Fibroblast of lung (primary cell): Measurements from ENCODE around the gene OSBPL1A. TPM values are rescaled to one million over a fixed set of nuclear protein-coding genes. Genes with fewer than 3 reads are reported as not detected.

Source experiments
- DNase-seq, 2 donors: peaks; one replicate each; pipeline versions ENCODE4 v3.0.0 to v3.0.0-alpha.2; 2010; ENCODE audit warnings: low read depth in 2 of 2
- H2AFZ ChIP-seq: 2 replicates; pipeline ENCODE4 v1.5.1; 2012; ENCODE audit warnings: low read length, control low read depth, inconsistent platforms
- H3K27ac ChIP-seq: 2 replicates; pipeline ENCODE4 v1.5.1; 2011; ENCODE audit warnings: low read length, control low read depth; ENCODE audit not compliant: insufficient read depth
- H3K27me3 ChIP-seq: 2 replicates; pipeline ENCODE4 v1.5.1; 2011; ENCODE audit warnings: mild to moderate bottlenecking, low read length; ENCODE audit not compliant: control insufficient read depth, insufficient read depth
- H3K36me3 ChIP-seq: 2 replicates; pipeline ENCODE4 v1.5.1; 2011; ENCODE audit warnings: low read length; ENCODE audit not compliant: control insufficient read depth, insufficient read depth
- H3K4me1 ChIP-seq: 2 replicates; pipeline ENCODE4 v1.5.1; 2011; ENCODE audit warnings: low read length; ENCODE audit not compliant: control insufficient read depth, insufficient read depth; ENCODE audit errors: extremely low read depth
- H3K4me2 ChIP-seq: 2 replicates; pipeline ENCODE4 v1.5.1; 2011; ENCODE audit warnings: low read length, control low read depth; ENCODE audit not compliant: insufficient read depth; ENCODE audit errors: extremely low read depth
- H3K4me3 ChIP-seq, 4 experiments: fragments of 200-600 bp in 1 of 4; sonication (generic) in 1 of 4; replicated peaks in 1 of 4; 2 replicates each; pipeline ENCODE4 v1.5.1; 2011 to 2016; ENCODE audit warnings: low read length in 4 of 4, low read depth in 3 of 4, mild to moderate bottlenecking in 3 of 4, control low read depth in 2 of 4, inconsistent platforms in 1 of 4, mixed read lengths in 1 of 4; ENCODE audit not compliant: insufficient read depth in 1 of 4; ENCODE audit errors: control extremely low read depth in 1 of 4
- H3K79me2 ChIP-seq: 2 replicates; pipeline ENCODE4 v1.5.1; 2012; ENCODE audit warnings: mild to moderate bottlenecking, low read length, inconsistent platforms; ENCODE audit not compliant: control insufficient read depth, insufficient read depth
- H3K9ac ChIP-seq: 2 replicates; pipeline ENCODE4 v1.5.1; 2011; ENCODE audit warnings: mild to moderate bottlenecking, low read length, control low read depth; ENCODE audit not compliant: insufficient read depth
- H3K9me3 ChIP-seq: 2 replicates; pipeline ENCODE4 v1.5.1; 2012; ENCODE audit warnings: low read depth, low read length; ENCODE audit not compliant: control insufficient read depth, insufficient read depth
- H4K20me1 ChIP-seq: 2 replicates; pipeline ENCODE4 v1.5.1; 2011; ENCODE audit warnings: low read length; ENCODE audit not compliant: control insufficient read depth, insufficient read depth; ENCODE audit errors: extremely low read depth
- CTCF ChIP-seq, 2 donors: IDR thresholded peaks in 1 of 2; conservative IDR thresholded peaks in 1 of 2; 1 replicate in 1 of 2; 2 replicates in 1 of 2; pipeline ENCODE4 v1.5.1; 2011 to 2012; ENCODE audit warnings: low read length in 2 of 2, control low read depth in 1 of 2, inconsistent platforms in 1 of 2, low read depth in 1 of 2, mild to moderate bottlenecking in 1 of 2
- EZH2 ChIP-seq: IDR thresholded peaks from 2 replicates; pipeline ENCODE4 v1.5.1; 2012; ENCODE audit warnings: low read length, control low read depth, mild to moderate bottlenecking; ENCODE audit errors: missing control alignments
- polyA plus RNA-seq, 2 donors: library from polyadenylated mRNA; depleted of rRNA in 1 of 2; stranded (reverse) in 1 of 2; unstranded in 1 of 2; fragments of >200 nt; gene quantifications; 2 replicates each; pipeline ENCODE4 v1.2.1, GENCODE V29; 2011 to 2012; ENCODE audit warnings: missing spikeins in 1 of 2
- total RNA-seq: library from RNA; depleted of rRNA; stranded (reverse); fragments of >200 nt; gene quantifications from 2 replicates; pipeline ENCODE4 v1.2.1, GENCODE V29; 2014

OSBPL1A gene
- total and polyA plus RNA-seq, 2 donors (not counting 1 experiment from before 2014, with no cell fraction given) = 67.5 to 73.3 TPM

GRCh38 chr18:24403076-24403475, 5.5 kb upstream of the OSBPL1A start:
- Histone ChIP-seq H2AFZ (no peak overlapping the region), H3K9ac (no peak overlapping the region), H3K4me3 (no peak overlapping the region), H4K20me1 (no peaks in the 10 kb centered on the region), H3K4me2 (no peak overlapping the region), H3K27me3 (peaks cover 5% of the 10 kb centered on the region), H3K27ac (no peak overlapping the region), H3K79me2 (no peaks in the 10 kb centered on the region), H3K4me1 (no peaks in the 10 kb centered on the region), H3K9me3 (no peaks in the 10 kb centered on the region), H3K36me3 (no peaks in the 10 kb centered on the region)
- TF ChIP-seq CTCF (conservative IDR thresholded peaks at IDR 0.05 in 1 of 2, IDR thresholded peaks at IDR 0.05 in 1 of 2; ENCODE audit: low read depth in 1 of 2, low read length in 2 of 2) = no peak
- no peak for DNase-seq

GRCh38 chr18:24402209-24402785, 4.7 kb upstream of the OSBPL1A start:
- H4K20me1 ChIP-seq = no peaks in the 10 kb centered on the region
- no peak overlapping the region for H2AFZ ChIP-seq
- no peak overlapping the region for H3K9ac ChIP-seq
- DNase-seq = no peak
- TF ChIP-seq EZH2 (no peak), CTCF (conservative IDR thresholded peaks at IDR 0.05 in 1 of 2, IDR thresholded peaks at IDR 0.05 in 1 of 2; ENCODE audit: low read depth in 1 of 2, low read length in 2 of 2) (peak in 1 of 2 donors; percentile 32)
- H3K36me3 ChIP-seq = no peaks in the 10 kb centered on the region
- H3K9me3 ChIP-seq = no peaks in the 10 kb centered on the region
- no peaks in the 10 kb centered on the region for H3K4me1 ChIP-seq
- no peaks in the 10 kb centered on the region for H3K79me2 ChIP-seq
- H3K27me3 ChIP-seq = peaks cover 3% of the 10 kb centered on the region
- H3K4me2 ChIP-seq = no peak overlapping the region
- no peak overlapping the region for H3K27ac ChIP-seq
- H3K4me3 ChIP-seq = no peak overlapping the region

- H3K79me2 ChIP-seq = no peaks in the 10 kb centered on the region
- H3K4me2 ChIP-seq = no peak overlapping the region
- H3K27me3 ChIP-seq = peaks cover 2% of the 10 kb centered on the region
- H3K4me1 ChIP-seq = peaks cover 3% of the 10 kb centered on the region
- peak in 1 of 2 donors; percentile 18 for DNase-seq
- H3K4me3 ChIP-seq = no peak overlapping the region
- no peaks in the 10 kb centered on the region for H3K9me3 ChIP-seq
- TF ChIP-seq EZH2 = no peak
- no peak for TF ChIP-seq CTCF (conservative IDR thresholded peaks at IDR 0.05 in 1 of 2, IDR thresholded peaks at IDR 0.05 in 1 of 2; ENCODE audit: low read depth in 1 of 2, low read length in 2 of 2)
- no peaks in the 10 kb centered on the region for H4K20me1 ChIP-seq
- no peaks in the 10 kb centered on the region for H3K36me3 ChIP-seq
- no peak overlapping the region for H2AFZ ChIP-seq
- no peak overlapping the region for H3K9ac ChIP-seq
- no peak overlapping the region for H3K27ac ChIP-seq
Observed at GRCh38 chr18:24400587-24400986, 3.0 kb upstream of the OSBPL1A start.
